Stimulated activated CD4-positive, alpha-beta T cell treated with anti-CD3 and anti-CD28 coated beads, Interleukin-4, amount 100 ng/mL, for 48 hours (primary cell): ENCODE data around the gene STX4.
A peak's percentile ranks its signal among the peaks of the same experiment; 100 is the strongest.

Source experiments
- DNase-seq, 2 donors: peaks; one replicate each; pipeline ENCODE4 v3.0.0-alpha.2; 2020; ENCODE audit warnings: low read depth in 2 of 2

The STX4 gene

GRCh38 chr16:31064882-31065461 is 31.6 kb downstream of the STX4 start:
- DNase-seq: no peak

- no peak for DNase-seq
Observed at GRCh38 chr16:31067342-31067741, 34.0 kb downstream of the STX4 start.

DNA sequence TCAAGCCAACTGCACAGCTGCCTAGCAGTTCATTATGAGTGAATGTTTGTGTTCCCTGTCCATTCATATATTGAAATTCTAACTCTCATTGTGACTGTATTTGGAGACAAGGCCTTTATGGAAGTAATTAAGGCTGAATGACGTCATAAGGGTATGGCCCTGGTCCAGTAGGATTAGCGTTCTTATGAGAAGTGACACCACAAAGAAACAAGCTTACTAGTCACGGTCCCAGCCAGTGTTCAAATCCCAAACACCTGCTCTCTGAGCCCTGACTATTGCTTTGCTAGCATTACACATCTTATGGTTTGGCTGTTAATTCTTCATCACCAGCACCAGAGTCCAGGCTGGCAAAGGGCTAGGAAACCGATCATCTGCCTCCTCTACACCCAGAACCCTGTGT is 38.5 kb downstream of the STX4 start:
- DNase-seq: no peak

DNA sequence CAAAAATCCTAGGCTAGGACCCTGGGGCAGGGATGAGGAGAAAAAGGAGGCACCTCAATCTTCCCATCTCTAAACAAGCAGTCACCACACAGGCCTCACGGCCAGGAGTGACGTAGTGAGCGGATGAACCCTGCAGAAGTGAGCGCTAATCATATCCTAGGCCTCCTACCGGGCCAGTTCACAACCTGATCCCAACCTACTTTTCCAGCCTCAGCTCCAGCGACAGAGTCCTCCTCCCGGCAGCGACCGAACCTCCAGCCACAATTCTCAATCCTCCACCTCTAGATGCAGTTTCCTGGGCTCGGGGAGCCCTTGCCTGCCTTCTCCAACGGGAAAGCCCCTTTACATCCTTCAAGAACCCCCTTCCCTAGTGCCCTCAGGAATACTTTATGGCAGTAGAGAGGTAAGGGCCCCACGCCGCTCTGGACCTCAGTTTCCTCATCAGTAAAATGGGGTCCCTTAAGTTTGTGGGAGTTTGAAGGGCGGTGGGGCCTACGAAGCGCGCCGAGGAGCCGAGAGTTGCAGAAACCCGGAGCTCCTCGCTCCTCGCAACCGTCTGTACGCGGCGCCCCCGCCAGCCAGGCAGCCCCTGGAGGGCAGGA is 39.3 kb downstream of the STX4 start:
- no peak for DNase-seq

DNA sequence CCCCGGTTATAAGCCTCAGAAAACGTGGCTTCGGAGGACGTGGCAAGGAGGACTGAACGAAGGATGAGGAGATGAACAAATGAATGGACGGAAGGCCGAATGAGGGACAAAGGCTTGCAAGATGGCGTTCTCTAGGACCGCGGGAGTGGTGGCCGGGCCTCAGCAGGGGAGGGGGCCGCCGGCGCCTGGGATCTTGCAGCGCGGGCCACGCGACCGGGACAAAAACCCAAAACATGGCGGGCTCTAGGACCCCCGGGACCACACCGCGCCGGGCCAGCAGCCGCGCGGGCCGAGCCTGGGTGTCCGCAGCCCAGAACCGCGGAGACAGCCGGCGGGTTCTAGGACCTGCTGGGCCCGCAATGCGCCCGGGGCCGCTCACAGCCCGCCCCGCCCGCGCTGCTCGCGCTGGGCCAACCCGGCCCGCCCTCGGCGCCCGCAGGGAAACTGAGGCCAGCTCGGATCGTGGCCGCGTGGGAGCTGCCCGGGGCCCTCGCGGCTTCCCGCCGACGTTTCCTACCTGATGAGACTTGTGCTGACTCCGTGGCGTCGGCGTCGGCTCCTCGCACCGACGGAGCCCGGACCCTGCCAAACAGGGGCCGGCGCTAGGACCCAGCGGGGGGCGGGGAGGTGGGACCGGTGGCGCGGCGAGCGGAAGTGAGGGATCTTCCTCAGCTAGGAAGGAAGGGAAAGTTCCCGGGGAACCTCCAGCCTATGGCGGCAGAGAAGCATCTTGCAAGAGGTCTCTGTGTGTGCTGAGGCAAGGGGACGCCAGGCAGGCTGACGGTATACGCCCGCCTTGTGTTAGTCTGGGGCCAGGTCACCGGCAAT is 40.0 kb downstream of the STX4 start:
- peak; percentile 89 to 90 for DNase-seq

- peak; percentile 95 to 98 for DNase-seq
Observed at GRCh38 chr16:31073970-31074813, 40.8 kb downstream of the STX4 start, which contains the start of the genes ZNF646 and ZNF668. Gene ZNF646, plus strand, starts transcription at chr16:31074422. Its CDS starts 1,903 bp downstream, at chr16:31076325. Gene ZNF668, minus strand, starts transcription at chr16:31074240. Its CDS starts 9,781 bp downstream, at chr16:31064459.

DNA sequence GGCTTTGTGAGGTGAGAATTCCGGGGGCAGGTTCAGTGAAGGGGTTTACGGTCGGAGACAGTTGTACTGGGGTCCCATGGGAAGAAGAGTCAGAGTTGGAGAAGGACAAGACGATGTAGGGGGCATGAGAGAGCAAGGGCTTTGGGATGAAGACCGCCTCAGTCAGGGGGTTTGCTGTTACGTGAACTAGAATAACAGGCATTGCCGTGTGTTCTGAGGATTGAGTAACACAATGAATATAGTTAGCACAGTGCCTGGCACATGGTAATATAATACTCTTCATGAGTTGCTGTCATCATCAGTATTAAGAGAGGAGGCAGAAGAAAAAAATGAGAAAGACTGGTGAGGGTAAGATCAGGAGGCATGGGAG is 41.4 kb downstream of the STX4 start:
- no peak for DNase-seq

DNA sequence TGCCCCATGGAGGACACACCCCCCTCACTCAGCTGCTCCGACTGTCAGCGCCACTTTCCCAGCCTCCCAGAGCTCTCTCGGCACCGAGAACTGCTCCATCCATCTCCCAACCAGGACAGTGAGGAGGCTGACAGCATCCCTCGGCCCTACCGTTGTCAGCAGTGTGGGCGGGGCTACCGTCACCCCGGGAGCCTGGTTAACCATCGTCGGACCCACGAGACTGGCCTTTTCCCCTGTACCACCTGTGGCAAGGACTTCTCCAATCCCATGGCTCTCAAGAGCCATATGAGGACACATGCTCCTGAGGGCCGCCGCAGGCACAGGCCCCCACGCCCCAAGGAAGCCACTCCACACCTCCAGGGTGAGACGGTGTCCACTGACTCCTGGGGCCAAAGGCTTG is 43.0 kb downstream of the STX4 start:
- no peak for DNase-seq

DNA sequence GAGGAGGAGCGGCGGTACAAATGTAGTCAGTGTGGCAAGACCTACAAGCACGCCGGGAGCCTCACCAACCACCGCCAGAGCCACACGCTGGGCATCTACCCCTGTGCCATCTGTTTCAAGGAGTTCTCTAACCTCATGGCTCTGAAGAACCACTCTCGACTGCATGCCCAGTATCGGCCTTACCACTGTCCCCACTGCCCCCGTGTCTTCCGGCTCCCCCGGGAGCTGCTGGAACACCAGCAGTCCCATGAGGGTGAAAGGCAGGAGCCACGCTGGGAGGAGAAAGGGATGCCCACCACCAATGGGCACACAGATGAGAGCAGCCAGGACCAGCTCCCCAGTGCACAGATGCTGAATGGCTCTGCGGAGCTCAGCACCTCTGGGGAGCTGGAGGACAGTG is 43.7 kb downstream of the STX4 start:
- DNase-seq: no peak

DNA sequence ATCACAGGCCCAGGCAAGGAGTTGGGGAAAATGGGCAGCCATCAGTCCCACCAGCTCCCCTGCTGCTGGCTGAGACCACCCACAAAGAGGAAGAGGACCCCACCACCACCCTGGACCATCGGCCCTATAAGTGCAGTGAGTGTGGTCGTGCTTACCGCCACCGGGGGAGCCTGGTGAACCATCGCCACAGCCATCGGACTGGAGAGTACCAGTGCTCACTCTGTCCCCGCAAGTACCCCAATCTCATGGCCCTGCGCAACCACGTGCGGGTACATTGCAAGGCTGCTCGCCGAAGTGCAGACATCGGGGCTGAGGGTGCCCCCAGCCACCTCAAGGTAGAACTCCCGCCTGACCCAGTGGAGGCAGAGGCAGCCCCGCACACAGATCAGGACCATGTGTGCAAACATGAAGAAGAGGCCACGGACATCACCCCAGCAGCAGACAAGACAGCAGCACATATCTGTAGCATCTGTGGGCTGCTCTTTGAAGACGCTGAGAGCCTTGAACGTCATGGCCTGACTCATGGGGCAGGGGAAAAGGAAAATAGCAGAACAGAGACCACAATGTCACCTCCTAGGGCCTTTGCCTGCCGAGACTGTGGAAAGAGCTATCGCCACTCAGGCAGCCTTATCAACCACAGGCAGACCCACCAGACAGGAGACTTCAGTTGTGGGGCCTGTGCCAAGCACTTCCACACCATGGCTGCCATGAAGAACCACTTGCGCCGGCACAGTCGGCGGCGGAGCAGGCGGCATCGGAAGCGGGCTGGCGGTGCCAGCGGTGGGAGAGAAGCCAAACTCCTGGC is 44.4 kb downstream of the STX4 start:
- no peak for DNase-seq

- DNase-seq: no peak
Observed at GRCh38 chr16:31078597-31079341, 45.4 kb downstream of the STX4 start.

DNA sequence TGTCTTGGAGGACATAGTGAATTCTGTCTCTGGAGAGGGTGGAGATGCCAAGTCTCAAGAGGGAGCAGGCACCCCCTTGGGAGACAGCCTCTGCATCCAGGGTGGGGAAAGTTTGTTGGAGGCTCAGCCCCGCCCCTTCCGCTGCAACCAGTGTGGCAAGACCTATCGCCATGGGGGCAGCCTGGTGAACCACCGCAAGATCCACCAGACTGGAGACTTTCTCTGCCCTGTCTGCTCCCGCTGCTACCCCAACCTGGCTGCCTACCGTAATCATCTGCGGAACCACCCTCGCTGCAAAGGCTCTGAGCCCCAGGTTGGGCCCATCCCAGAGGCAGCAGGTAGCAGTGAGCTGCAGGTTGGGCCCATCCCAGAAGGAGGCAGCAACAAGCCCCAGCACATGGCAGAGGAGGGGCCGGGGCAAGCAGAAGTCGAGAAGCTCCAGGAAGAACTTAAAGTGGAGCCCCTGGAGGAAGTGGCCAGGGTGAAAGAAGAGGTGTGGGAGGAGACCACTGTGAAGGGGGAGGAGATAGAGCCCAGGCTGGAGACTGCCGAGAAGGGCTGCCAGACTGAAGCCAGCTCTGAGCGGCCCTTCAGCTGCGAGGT is 46.1 kb downstream of the STX4 start:
- DNase-seq: no peak

GRCh38 chr16:31080035-31080629 is 46.8 kb downstream of the STX4 start:
- no peak for DNase-seq

DNA sequence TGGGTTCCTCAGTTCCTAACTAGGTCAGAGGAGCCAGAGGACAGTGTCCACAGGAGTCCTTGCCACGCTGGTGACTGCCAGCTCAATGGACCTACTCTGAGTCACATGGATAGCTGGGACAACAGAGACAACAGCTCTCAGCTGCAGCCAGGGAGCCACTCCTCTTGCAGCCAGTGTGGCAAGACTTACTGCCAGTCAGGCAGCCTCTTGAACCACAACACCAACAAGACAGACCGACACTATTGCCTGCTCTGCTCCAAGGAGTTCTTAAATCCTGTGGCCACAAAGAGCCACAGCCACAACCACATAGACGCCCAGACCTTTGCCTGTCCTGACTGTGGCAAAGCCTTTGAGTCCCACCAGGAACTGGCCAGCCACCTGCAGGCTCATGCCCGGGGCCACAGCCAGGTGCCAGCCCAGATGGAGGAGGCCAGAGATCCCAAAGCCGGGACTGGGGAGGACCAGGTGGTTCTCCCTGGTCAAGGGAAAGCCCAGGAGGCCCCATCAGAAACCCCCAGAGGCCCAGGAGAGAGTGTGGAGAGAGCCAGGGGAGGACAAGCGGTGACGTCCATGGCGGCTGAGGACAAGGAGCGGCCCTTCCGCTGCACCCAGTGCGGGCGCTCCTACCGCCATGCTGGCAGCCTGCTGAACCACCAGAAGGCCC is 47.5 kb downstream of the STX4 start:
- DNase-seq: no peak

- no peak for DNase-seq
Observed at GRCh38 chr16:31081428-31082351, 48.3 kb downstream of the STX4 start.

DNA sequence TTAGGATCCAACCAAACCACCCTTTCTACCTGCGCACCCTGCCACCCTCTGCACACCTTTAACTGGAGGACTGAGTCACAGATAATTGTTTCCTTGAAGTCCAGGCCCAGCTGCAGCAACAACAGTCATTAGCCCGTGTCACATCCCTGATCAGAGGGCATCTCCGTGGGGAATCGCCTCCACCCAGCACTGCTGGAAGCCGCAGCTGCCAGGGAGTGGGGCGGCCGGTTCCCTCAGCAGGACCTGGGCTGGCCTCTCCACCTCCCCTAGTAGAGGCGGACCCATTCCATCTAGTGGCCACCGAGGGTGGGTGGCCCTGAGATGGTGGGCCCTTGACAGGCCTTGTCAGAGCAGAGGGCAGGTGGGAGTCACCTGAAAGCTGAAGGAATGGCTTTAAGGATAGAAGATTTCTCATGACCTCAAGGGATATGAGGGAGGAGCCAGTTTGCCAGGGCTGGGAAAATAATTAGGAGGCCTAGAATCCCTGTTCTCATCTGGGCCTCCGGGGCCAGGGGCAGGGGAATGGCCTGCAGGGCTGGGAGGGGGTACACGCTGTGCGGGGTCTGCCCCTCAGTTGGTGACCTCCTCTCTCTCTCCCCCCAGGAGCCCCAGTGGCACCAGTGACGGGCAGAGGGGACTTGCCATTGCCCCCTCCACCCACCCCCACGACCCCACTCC is 49.1 kb downstream of the STX4 start:
- DNase-seq: no peak

DNA sequence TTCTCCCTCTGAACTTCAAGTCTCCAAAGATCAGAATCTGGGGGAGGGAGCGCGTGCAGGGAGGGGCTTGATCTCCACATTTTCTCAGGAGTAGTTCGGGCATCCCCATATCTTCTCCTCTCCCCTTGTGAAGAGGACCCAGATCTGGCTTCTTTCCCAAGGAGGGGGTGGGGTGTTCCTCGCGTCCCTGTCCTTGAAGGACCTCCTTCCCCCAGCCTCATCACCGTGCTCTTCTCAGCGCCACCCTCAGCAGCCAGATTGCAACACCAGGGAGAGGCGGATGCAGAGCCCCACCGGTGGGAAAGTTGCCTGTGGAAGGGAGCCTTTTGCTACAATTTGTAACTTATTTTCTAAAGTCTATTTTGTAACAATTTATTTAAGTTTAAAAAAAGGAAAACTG is 49.7 kb downstream of the STX4 start:
- DNase-seq: no peak
